Left hindlimb (tissue), 1 donor: ENCODE data around the gene MAP3K20.
"Not testable (repeated sequence)": the region's sequence is repeated elsewhere in the genome, so short reads cannot be mapped to it uniquely, and the experiment has no call there.

ENCODE experiments used
- DNase-seq: peaks from one replicate; pipeline ENCODE4 v3.0.0-alpha.2; 2018

Gene MAP3K20

DNA sequence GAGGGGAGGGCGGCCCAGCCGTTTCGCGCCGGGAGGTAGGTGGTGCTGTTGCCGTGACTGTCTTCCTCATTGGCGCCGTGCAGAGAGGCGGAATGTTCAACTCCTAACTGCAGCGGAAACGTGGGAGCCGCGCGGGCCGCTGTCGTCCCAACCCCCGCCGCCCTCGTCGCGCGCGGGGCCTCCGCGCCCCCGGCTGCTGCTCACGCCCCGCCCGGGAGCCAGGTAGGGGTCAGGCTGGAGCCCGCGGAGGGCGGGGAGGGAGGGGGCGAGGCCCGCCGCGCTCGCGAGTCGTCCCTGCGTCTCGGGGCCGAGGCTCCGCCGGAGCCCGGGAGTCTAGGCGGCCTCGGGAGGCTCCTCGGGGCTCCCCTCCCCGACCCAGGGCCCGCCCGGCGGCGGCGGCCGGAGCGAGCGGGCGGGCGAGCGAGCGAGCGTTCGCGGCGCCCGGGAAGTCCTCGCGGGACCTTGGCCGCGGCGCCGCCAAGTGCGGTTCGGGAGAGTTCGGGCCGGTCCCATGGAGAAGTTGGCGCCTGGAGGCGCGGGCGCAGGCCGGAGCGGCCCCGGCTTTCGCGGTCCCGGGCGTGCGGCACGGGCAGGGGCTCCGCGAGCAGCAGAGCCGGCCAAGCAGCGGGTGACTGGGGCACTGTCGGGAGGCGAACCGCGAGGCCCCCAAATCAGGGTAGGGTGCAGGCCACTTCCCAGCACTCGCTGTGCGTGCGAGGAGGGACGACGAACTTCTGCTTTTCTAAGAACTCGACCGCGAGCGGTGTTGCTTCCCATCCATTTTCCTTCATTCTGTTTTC is at the start of gene MAP3K20:
Gene MAP3K20 (plus strand): TSS at position 66 of the 800 bp plus-strand sequence. CDS start 15,186 bp downstream, outside the sequence.
- peak; percentile 83 for DNase-seq

DNA sequence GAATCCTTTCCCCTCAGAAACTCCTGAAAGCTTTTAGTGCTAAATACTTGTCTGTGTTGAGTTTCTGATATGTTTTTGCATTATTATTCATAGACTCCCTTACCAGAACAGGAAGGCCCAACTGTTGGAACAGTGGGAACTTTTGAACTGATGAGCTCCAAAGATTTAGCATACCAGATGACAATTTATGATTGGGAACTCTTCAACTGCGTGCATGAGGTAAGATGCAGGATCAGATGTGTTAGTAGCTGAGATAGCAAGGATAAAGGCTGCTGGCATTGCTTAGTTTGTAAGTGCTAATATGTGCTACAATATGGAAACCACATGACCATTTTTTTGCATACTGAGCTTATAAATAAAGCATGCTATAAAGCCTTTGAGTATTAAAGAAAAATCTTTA is 49.2 kb upstream of the MAP3K20 start:
- DNase-seq, result no peak

DNA sequence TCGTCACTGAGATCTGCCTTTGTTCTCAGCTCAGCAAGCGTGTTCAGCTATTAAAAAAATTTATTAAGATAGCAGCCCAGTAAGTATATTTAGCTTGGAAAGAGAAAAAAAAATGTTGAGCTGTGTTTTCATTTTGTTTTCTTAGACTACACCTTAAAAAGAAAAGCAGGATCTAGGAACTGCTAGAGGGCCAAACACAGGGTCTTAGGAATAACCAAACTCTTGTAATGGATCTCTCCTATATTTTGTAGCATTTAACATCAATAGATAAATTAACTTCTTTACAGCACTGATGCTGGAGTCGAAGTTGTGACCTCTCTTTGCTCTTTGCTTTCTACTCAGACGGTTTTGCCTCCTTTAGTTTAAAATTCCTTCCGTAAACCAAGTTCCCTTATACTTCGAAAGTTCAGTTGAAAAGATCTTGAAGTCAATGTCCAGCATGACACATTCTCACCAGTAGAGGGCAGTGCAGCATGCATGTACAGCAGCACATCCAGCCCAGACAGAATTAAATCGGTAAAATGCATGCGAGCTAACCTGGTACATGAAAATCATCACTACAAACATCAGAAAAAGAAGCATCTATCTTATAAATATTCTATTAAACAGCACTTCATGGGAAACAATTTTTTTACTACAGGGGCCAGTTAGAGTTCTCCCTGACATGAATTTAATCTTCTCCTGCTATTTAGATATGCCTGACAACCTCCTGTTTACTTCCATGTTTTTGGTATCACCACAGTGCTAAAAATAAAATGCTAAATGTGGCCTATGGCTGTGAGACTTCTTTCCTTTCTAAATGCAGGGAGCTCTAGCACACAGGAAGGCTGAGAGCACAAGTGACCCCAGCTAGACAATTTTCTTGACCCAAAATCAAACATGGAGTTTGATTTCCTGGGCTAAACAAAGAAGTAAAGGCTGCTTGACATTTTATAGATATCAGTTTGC is 48.2 kb upstream of the MAP3K20 start:
- peak; percentile 80 for DNase-seq

DNA sequence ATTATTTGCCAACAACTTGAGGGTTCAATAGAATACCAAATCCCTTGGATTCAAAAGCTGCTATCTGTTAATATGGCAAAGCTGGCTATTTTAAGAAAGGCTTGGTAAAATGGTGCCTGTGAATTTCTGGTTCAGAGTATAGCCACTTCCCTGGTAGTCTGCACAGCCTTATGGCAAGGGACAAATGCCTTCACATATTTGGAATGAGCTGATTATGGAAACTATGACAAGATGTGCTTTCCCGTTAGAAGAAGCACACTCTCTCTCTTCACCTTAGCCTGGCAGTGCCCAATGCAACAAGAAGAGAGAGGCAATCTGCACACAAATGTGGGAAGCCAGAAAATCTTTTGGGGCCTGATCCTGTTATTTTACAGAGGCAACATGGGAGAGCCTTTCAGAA is 47.5 kb upstream of the MAP3K20 start:
- DNase-seq, result no peak

DNA sequence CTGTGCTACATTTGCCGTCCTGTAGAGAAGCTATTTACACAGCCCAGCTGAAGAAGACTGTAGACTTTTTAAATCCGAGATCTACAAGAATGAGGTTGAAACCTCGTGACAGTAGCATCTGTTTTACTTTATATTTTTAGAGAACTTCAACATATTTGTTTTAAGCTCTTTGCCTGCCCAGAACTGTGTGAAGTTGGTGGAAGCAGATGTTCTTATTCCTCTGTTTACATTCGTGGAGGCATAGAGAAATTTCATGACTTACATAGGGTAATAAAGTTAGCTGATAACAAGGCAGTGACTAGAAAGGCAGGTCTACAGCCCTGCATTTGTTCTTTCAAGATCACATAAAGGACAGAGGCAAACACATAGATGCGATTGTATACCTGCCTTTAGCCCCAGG is 47.0 kb upstream of the MAP3K20 start:
- DNase-seq, result no peak

DNA sequence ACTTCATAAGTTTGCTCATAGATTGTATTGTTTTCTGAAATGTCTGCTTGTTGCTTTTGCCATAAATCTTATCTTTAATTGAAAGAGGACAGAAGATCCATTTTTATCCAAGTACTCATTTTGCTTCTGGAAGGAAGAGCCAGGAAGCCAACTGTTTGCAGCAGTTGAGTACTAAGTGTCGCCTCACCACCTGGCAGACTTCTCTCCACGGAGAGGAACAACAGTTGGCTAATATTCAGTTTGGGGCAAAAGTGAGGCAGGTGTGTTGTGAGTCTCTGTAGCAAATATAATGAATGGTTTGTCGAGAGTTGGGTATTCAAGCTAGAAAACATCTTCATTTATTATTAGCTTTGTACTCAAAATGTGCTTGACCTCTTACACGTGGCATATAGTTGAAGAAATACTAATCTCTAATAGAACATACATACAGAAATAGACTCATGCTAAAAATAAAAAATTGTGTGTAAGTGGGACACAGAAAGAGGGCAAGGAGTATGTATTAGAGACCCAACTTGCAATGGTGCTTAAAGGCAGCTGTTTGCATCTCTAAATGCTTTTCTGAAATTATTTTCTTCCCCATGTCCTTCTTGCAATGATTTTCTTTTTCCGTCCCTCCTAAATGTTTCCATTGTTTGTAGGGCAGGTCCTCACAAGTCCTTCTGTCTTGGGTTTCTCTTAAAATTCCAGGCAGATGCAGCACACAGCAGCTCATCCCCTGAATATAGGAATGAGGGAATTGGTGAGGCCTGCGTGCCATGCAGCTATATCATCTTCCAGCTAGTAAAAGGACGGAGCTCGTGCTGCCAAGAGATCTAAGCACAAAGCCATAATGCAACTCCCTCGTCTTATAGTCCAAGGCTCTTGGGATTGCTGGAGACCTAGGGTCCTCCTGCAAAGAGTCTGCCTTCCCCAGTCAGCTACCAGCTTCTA is 44.8 kb upstream of the MAP3K20 start:
- DNase-seq, result no peak

DNA sequence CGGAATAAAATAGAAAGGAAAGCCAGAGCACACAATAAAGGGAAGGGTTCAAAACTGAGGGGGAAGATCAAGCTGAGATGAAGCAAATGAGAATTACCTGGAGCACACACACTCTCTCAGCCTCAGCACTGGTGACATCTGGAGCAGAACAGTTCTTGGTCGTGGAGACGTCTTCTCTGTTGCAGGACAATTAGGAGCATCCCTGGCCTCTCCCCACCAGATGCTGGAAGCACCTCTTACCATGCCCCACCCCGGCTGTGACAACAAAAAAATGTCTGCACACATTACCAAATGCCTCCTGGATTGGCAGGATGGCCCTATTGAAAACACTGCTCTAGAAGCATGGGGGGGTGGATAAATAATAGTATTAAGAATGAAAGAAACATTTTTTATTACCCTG is 43.6 kb upstream of the MAP3K20 start:
- no peak for DNase-seq

DNA sequence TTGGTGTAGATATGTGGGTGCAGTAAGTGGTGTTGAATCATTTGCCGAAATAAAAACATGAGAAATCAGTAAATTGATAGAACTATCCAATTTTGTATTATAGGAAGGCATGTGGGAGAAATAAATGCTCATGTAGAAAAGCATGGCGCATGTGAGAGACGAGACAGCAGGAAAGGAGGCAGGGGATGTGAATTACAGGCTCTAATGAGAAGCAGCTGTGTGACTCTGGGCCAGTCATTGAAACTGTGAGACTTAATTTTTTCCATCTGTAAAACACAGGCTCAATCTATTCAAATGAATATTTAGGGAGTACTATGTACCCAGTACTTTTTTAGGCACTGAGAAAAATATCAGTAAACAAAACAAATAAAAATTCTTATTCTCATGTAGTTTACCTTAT is 42.6 kb upstream of the MAP3K20 start:
- no peak for DNase-seq

DNA sequence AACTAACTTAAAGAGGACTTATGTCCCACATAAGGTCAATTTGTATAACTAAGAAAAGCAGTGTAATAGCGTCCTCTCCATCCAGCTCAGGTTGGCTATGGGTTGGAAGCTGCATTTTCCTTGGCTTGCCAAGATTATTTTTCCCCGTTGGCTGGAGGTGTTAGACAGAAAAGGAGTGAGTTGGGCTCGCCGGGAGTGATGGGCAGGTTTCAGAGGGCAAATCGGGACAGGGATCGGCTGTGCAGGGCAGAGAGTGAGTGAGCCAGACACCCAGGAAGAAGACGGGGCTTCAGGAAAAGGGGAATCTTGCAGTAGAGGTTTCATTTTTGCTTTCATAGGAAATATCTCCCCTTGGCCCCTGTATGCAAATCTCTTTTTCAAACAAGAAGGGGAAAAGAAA is 41.5 kb upstream of the MAP3K20 start:
- no peak for DNase-seq

DNA sequence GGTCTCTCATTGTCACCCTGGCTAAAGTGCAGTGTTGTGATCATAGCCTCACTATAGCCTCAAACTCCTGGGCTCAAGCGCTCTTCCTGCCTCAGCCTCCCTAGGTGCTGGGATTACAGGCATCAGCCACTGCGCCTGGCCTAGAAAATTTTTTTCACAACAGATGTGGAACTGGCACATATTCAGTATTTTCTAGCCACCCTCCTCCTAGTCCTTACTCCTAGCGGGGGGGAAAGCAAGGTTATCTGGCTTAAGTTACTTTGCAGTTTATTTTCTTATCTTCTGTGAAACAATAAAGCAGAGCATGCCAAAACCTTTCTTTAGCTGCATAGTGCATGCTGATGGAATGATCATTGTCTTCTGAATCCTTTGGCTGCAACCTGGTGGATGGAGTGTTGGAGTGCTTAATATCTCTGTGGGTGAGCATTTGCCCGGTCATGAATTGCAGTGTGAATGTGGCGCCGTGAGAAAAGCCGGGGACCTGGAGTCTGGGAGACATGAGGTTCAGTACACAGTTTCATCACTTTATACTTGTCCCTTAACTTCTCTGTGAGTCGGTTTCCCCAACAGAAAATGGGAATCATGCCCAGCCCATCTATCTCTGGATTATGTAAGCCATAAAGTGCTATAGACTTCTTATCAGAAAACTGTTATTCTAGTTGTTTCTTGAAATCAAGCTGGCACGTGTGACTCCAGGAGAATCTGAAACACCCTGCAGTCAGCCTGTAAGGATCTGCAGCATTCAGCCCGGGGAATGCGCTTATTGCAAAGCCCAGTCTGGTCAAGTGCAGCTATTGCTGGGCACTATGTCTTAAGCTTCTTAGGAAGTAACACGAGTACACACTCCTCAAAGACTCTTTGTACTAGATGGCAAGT is 38.2 kb upstream of the MAP3K20 start:
- DNase-seq, result no peak

DNA sequence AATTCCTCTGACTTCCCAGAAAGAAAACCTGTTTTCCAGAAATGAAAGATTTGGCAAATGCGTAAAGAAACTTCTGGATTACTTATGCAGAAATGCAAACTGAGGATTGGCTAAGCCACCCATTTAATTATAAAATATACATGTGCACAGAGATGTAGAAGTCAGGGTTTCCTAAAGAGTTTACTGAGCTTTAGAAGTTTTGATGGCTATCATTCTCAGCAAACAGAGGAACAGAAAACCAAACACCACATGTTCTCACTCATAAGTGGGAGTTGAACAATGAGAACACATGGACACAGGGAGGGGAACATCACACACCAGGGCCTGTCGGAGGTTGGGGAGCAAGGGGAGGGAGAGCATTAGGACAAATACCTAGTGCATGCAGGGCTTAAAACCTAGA is 37.4 kb upstream of the MAP3K20 start:
- DNase-seq, result not testable (repeated sequence)

DNA sequence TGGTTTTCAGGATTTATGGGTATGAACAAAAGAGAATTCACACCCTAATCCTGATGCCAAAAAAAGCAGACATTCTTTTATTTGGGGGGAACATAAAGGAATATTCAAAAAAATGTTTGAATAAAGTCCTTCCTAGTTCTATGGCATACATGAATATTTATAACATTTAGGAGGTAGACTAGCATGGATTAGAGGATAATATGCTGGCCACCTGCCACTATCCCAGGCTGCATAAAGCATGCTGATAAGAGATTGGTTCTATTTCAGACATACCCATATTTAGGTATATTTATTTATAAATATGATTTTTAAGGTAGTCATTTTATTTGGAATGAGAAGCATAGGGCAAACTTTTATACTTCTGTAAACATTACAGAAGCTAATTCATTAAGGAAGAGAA is 34.9 kb upstream of the MAP3K20 start:
- no peak for DNase-seq

DNA sequence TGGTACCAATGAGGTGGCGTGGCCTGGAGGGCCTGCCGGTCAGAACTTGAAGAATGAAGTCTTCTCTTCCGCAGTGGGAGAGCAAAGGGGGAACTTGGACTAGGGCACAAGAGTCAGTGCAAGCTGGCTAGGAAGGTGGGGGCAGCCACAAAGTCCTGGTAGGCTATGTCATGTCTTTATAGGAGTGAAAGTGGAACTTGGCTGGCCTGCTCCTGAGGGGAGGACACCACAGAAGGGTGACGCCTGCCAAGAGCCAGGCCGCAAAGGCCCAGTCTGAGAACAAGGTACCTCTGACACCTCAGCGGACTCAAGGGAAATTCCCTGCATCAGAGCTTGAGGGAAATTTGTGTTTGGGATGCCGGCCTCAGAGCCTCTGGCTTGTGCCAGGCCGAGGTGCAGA is 32.2 kb upstream of the MAP3K20 start:
- no peak for DNase-seq

DNA sequence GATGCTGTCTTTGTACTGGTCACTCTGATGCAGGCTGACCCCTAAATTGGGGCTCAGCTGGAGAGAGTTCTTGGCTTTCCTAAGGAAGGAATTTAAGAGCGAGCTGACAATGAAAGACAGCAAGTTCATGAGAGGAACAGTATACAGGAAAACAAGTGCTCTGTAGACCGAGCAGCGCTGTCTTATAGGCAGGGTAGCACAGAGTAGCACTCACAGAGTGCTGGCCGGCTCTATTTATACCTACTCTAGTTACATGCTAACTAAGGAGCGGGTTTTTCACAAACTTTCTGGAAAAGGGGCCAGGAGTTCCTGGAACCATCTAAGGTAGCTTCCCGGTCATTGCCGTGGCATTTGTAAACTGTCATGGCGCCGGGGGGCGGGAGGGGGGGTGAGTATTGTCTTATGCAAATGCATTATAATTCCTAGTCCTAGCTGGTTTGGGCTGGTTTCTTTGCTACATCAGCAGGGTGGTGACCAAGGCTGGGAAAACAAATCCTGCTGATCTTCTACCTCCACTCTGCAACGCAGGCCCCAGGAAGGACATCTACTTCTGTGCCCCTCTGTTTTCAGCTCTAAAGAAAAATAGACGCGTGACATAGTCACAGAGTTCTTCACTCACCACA is 31.6 kb upstream of the MAP3K20 start:
- DNase-seq, result no peak

DNA sequence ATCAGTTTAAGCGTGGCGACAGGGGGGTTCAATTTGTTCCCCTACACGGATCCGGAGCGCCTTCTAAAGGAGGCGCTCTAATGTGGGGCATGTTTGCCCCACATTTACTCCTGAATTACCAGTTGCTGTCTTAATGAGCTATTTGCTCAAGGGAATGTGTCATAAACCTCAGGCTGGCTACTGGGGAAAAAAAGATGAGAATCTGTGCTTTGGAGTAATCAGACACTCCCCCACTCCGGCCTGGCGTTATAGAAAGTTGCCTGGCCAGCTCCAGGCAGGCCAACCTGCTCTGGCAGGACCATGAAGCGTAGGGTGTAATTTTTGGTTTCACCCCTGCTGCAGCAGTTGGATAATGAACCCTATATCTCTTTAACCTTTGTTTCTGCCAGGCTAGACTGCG is 31.0 kb upstream of the MAP3K20 start:
- DNase-seq, result no peak

DNA sequence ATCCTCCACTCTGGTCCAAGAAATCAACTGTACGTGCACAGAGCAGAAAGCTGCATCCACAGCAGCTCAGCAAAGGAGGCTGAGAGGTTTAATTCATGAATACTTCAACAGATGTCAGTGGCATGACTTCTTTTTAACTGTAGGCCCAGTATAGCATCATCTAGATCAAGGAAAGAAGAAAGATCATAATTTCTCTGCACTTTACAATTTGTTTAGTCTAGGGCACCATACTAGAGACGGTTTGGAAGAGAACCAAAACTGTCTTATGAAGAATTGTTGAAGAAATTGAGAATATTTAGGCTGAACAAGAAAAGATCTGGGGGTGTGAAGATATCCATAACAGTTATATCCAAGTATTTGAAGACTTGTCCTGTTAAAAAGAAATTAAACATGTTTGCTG is 30.5 kb upstream of the MAP3K20 start:
- DNase-seq, result no peak

DNA sequence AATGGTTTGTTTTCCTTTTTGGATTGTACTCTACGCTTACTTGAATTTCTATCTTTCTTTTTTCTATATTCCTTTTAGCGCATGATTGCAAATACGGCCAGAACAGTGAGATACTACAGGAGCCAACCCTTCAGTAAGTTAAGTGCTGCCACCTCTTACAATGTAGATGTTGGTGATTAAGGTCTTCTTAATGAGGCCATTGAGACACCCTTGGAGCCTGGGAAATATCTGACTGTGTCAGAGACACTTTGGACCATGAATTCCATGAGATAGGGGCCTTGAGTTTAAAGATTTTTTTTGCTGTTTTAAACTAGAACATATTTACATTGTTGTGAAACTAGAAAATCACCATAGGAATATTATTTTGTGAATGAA is 27.1 kb upstream of the MAP3K20 start:
- no peak for DNase-seq

DNA sequence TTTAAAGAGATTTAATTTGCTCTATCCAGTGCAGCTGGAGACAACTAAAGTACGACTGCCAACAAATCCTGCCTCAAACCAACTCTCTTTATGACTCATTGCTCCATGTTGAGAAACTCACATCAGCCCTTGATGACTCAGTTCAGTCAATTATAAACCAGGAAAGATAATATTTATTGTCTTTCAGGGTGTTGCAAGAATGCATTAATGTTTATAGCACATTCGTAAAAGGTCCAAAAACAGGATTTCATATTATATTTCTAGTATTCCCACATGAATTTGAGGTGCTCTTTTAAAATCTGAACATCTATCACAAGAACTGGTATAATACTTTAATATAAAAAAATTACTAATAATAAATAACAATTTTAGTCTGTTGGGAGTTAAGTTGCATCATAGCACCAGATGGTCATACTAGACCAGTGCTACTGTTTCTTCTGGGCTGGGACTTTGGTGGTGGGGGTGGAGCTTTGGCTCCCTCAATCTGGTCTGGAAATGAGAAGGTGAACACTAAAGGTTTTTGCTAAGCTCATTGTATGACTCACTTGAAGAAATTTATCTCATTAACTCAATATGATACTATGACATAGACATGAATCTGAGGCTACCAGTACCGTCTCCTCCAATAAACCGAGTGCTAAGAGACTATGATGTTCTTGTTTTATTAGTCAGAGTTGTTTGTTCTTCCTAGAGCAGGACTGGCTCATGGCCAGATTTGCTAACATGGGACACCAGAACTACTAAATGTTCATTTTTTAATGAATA is 26.6 kb upstream of the MAP3K20 start:
- no peak for DNase-seq

DNA sequence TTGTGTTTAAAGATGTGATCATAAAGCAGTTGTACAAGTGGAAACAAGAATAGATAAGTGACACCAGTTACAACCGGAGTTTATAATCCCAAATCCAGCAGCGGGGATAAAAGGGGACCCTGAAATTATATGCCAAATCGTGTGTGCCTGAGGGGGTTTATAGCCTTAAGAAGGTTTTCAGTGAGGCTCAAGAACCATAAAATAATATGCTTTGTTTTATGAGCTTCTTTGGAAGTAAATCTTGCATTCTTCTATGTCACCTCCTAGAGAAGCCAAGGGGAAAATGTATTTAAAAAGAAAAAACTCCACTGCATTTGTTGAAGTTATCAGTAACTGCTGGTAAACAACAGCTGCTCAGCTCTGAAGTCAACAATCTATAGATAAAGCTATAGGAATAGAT is 25.8 kb upstream of the MAP3K20 start:
- DNase-seq, result no peak

DNA sequence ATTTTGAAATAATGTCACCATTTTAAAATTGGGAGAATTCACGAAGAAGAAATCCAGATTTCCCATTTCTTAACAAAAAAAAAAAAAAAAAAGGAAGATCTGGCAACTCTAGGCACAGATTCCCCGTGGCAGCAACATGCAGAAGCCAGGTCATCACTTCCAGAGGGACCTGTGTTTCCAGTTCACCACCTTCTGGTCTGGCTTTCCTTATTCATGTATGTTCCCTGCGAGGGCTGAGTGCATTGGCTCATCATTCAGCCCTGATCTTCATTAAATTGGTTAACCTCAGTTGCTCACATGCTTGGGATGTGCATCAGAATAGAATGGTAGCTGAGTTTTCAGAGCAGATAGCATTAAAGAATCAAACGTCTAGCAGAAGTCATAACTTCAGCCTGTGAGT is 25.0 kb upstream of the MAP3K20 start:
- no peak for DNase-seq
